Progenitor cell of endocrine pancreas (in vitro differentiated cells): Measurements from ENCODE around the gene TAF11L4. TPM values are rescaled to one million over a fixed set of nuclear protein-coding genes. Genes with fewer than 3 reads are reported as not detected.
A peak's percentile ranks its signal among the peaks of the same experiment; 100 is the strongest.
"Not testable (repeated sequence)": the region's sequence is repeated elsewhere in the genome, so short reads cannot be mapped to it uniquely, and the experiment has no call there.

Source experiments
- DNase-seq: peaks from one replicate; pipeline ENCODE4 v3.0.0; 2021; ENCODE audit warnings: low spot score; ENCODE audit not compliant: unreplicated experiment
- H3K27ac Mint-ChIP-seq: 2 replicates; pipeline ENCODE4 v1.8.0; 2021; ENCODE audit warnings: mild to moderate bottlenecking, moderate library complexity, mixed read lengths
- H3K27me3 Mint-ChIP-seq: 2 replicates; pipeline ENCODE4 v1.8.0; 2021; ENCODE audit warnings: mixed read lengths
- H3K36me3 Mint-ChIP-seq: 2 replicates; pipeline ENCODE4 v1.8.0; 2022; ENCODE audit warnings: mixed read lengths; ENCODE audit not compliant: insufficient read depth
- H3K4me1 Mint-ChIP-seq: 2 replicates; pipeline ENCODE4 v1.8.0; 2021; ENCODE audit warnings: low read depth, mixed read lengths
- H3K4me3 Mint-ChIP-seq: 2 replicates; pipeline ENCODE4 v1.8.0; 2021; ENCODE audit warnings: low read depth, mild to moderate bottlenecking, moderate library complexity, mixed read lengths
- H3K9me3 Mint-ChIP-seq: 2 replicates; pipeline ENCODE4 v1.8.0; 2021; ENCODE audit warnings: low read depth, mixed read lengths
- total RNA-seq: library from RNA; stranded (reverse); gene quantifications from 2 replicates; pipeline ENCODE4 v1.2.1, GENCODE V29; 2021

Gene TAF11L4
- total RNA-seq, 1 donor from 2014 or later, result not detected

- H3K27ac Mint-ChIP-seq, H3K9me3 Mint-ChIP-seq, H3K4me3 Mint-ChIP-seq, H3K36me3 Mint-ChIP-seq, H3K27me3 Mint-ChIP-seq, H3K4me1 Mint-ChIP-seq: not testable (repeated sequence)
- DNase-seq, result peak; percentile 53
Measured at GRCh38 chr5:17526504-17526903, 4.9 kb downstream of the TAF11L4 start.

GRCh38 chr5:17528369-17528768 lies 6.8 kb downstream of the TAF11L4 start, which contains the start of gene TAF11L6:
Gene TAF11L6, plus strand, starts transcription at chr5:17528669.
- not testable (repeated sequence) for H3K27me3 Mint-ChIP-seq, H3K4me1 Mint-ChIP-seq, H3K9me3 Mint-ChIP-seq, H3K4me3 Mint-ChIP-seq, DNase-seq, H3K27ac Mint-ChIP-seq, H3K36me3 Mint-ChIP-seq

Other genes with a start within 250 kb of the TAF11L4 start
- not detected in 2 replicates for gene TAF11L2, start 23.6 kb upstream of the TAF11L4 start, total RNA-seq
- gene TAF11L3, start 3.4 kb upstream of the TAF11L4 start, total RNA-seq, result not detected in 2 replicates
- gene TAF11L5, start 3.4 kb downstream of the TAF11L4 start, total RNA-seq, result not detected in 2 replicates
- gene TAF11L6, start 6.9 kb downstream of the TAF11L4 start, total RNA-seq, result not detected in 2 replicates
- gene TAF11L7, start 64.0 kb downstream of the TAF11L4 start, total RNA-seq, result not detected in 2 replicates
- not detected in 2 replicates for gene TAF11L8, start 69.2 kb downstream of the TAF11L4 start, total RNA-seq
- gene TAF11L9, start 72.6 kb downstream of the TAF11L4 start, total RNA-seq, result not detected in 2 replicates
- not detected in 2 replicates for gene TAF11L10, start 76.0 kb downstream of the TAF11L4 start, total RNA-seq
- gene TAF11L11, start 82.4 kb downstream of the TAF11L4 start, total RNA-seq, result not detected in 2 replicates
- not detected in 2 replicates for gene TAF11L12, start 88.6 kb downstream of the TAF11L4 start, total RNA-seq
- not detected in 2 replicates for gene TAF11L13, start 110.3 kb downstream of the TAF11L4 start, total RNA-seq
- not detected in 2 replicates for gene TAF11L14, start 112.7 kb downstream of the TAF11L4 start, total RNA-seq